CD4-positive, alpha-beta T cell treated with Interleukin-12 subunit alpha and Interleukin-12 subunit beta, for 1 hour (primary cell): ENCODE measurements around the gene TTC17.
"Not testable (repeated sequence)": the region's sequence is repeated elsewhere in the genome, so short reads cannot be mapped to it uniquely, and the experiment has no call there.

Source experiments
- DNase-seq: peaks from one replicate; pipeline ENCODE4 v3.0.0-alpha.2; 2020

The TTC17 gene

DNA sequence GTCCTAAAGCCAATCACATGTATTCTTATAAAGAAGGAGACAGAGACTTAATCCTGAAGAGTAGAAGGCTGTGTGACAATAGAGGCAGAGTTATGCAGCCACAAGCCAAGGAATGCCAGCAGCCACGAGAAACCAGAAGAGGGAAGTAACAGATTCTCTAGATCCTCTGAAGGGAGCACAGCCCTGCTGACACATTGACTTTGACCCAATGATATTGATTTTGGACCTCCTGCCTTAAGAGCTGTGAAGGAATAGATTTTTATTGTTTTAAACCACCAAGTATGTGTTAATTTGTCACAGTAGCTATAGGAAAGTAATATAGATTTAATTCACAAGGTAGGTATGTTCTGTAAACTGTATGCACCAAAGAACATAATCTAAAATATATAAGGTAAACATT, 103.6 kb downstream of the TTC17 start:
- DNase-seq = no peak

- no peak for DNase-seq
Measured at GRCh38 chr11:43467958-43468357, 109.2 kb downstream of the TTC17 start.

DNA sequence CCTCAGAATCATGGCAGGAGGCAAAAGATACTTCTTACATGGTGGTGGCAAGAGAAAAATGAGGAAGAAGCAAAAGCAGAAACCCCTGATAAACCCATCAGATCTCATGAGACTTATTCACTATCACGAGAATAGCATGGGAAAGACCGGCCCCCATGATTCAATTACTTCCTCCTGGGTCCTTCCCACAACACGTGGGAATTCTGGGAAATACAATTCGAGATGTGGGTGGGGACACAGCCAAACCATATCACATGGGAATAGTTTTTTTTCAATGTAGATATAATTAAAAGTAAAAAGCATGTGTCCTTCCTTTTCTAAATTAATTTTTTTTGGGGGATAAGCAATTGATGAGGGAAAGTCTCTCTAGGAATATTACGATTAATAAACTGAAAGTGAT, 118.8 kb downstream of the TTC17 start:
- not testable (repeated sequence) for DNase-seq

- DNase-seq = no peak
Measured at GRCh38 chr11:43486141-43486540, 127.4 kb downstream of the TTC17 start.

- DNase-seq = no peak
Measured at GRCh38 chr11:43489869-43490465, 131.2 kb downstream of the TTC17 start.

- DNase-seq = no peak
Measured at GRCh38 chr11:43492701-43493100, 134.0 kb downstream of the TTC17 start.

- DNase-seq = no peak
Measured at GRCh38 chr11:43493431-43493830, 134.7 kb downstream of the TTC17 start.

- no peak for DNase-seq
Measured at GRCh38 chr11:43497144-43497543, 138.4 kb downstream of the TTC17 start.

DNA sequence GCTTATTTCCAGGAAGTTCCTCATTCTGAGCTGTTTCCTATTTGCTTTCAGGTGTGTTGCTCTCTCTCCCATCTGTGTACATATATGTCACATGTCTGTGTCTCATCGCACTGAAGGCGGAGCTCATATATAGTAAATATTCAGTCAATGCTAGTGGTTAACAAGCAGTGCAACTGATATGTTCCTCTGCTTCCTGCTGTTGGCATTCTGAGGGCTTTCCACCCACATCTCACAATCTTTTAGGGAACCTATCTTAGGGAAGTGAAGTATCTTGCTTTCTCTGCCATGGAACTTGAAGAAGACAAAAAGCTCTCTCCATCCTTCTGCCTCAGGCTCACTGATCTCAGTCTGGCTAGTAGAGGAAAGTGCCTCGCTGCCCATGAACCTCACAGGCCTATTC, 139.8 kb downstream of the TTC17 start:
- DNase-seq = no peak

GRCh38 chr11:43503417-43503816, 144.7 kb downstream of the TTC17 start:
- no peak for DNase-seq

GRCh38 chr11:43504316-43504950, 145.7 kb downstream of the TTC17 start:
- DNase-seq = no peak

GRCh38 chr11:43505171-43505570, 146.5 kb downstream of the TTC17 start:
- DNase-seq = no peak

- DNase-seq = no peak
Measured at GRCh38 chr11:43507171-43507570, 148.5 kb downstream of the TTC17 start.

- no peak for DNase-seq
Measured at GRCh38 chr11:43508511-43508918, 149.8 kb downstream of the TTC17 start.

DNA sequence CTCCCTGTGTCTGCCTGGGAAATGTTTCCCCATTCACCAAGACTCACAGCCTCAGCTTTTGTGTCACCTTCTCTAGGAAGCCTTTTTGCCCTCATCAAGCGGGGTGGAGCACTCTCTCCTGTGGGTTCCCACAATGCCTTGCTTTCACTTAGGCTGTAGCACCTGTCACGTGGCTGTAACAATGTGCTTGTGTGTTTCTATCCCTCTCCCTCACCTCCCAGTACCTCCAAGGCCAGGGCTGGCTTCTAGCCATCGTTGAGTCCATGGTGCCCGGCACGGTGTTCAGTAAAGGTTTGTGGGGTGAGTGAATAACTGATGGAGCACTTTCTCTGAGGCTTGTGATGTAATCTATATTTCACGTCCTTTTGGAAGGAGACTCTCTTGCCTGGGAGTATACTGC, 153.2 kb downstream of the TTC17 start:
- no peak for DNase-seq

DNA sequence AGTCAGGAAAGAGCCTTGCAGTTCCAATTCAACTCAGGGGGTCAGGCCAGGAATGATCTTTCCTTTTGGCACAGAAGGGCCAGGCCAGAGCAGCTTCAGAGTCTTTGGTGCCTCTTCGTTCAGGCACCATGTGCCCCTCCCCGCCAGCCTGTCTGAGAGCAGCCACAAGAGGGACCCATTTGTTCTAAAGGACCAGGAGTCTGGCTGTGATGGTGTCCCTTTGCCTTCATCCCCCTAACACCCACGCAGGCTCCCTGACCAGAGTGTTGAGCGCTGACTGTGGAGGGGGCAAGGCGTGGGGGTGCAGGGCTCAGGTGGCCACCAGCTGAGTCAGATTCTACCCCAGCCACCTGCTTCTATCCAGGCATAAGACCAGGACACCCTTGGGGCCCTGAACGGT, 156.4 kb downstream of the TTC17 start:
- DNase-seq = no peak

DNA sequence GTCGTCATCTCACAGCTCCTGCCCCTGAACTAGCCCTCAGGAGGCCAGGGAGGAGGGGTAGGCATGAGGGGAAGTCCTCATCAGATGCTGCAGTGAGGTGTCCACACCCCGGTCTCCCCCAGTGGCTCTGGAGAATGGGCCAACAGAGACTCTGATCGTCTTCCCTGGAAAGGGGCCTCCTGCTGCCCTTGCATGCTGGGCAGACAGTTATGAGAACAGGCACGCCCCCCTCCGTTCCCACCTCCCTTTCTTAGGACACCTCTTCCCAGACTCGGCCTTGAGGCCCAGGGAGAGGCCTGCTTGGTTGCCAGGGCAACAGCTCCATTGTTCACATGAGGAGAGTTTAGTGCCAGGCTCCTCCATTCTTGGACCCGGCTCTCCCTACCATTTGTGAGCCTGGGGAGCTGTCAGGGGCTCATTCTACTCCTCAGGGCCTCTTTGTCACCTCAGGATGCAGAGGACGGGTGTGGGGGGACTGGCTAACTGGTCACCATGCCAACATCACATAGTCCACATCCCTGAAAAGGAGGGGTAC, 157.7 kb downstream of the TTC17 start:
- no peak for DNase-seq

GRCh38 chr11:43517518-43517917, 158.8 kb downstream of the TTC17 start:
- no peak for DNase-seq

DNA sequence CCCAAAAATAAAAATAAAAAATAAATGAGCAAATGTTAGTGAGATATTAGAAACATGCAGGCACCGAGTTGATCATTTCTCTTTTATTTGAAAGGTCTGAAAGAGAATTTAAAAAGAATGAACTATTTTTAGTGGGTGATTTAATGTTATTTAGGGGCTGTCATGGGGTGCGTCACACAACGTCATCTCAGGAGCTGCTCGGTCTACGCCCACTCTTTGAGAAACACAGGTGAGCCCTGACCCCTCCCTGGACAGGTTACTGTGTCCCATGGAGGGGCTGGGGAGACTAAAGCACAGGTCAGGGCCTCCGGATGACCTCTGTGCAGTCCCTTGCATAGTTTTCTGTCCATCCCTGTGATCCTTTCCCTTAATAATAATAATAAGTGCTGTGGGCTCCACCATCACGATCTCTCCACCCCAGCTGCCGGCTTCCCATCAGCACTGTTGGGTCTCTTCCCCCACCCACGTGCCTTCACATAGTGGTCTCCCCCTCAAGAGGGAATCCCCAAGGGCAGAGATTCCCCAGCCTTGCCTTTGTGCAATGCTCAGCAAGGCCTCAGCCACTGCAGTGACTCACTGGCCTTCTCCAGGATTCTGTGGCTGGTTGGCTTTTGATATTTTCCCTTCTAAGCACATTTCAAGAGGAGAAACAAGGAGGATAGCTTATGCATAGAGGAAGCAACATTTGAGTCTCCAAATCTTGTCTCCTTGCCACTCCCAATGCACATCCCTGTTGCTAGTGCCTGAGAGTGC, 159.9 kb downstream of the TTC17 start:
- no peak for DNase-seq

DNA sequence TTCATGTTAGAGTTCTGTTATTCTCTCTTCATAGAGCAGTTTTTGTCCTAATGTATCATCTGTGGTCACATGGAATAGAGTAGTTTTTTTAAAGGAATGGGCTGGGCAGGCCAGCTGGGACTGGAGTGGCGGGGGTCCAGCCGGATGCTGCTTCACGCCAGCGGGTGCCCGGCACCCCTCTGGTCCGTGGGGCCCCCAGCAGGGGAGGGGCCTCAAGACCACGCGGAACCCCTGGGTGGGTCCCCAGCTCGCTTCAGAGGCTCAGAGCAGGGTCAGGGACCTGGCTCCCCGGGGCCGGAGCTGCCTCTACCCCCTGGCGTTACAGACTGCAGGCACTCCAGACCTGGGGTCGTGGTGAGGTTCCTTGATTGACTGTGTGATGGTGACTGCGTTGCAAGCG, 162.8 kb downstream of the TTC17 start:
- DNase-seq = no peak

DNA sequence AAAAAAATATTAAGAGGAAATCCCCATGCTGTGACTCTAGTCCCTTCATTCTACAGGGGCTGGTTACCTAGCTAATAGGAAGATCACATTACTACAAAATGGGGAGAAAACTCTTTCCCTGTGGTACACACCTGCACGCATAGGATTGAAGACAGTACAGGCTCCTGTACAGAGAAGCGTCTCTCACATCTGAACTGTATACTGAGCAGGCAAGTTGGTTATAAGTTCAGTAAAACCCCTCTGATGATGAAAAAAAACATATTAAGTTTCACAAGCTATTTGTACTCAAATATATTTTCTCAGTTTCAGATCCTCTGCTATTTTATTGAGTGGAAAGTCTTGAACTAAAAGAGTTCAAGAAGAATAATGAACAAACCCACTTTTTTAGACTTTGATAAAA, 164.9 kb downstream of the TTC17 start:
- DNase-seq = no peak

- DNase-seq = no peak
Measured at GRCh38 chr11:43532041-43532440, 173.3 kb downstream of the TTC17 start.

- no peak for DNase-seq
Measured at GRCh38 chr11:43537833-43538615, 179.3 kb downstream of the TTC17 start.
